Measurements from ENCODE around the gene KCNC2.

KCNC2 gene

GRCh38 chr12:75041472-75041871, 168.2 kb downstream of the KCNC2 start:
- DNase-seq (ENCODE audit: low read depth): no peak
- H3K4me3 ChIP-seq (ENCODE audit: control insufficient read depth, low read depth, low read length): no peak overlapping the region
- no peak for TF ChIP-seq CTCF (IDR thresholded peaks at IDR 0.05; ENCODE audit: control insufficient read depth, insufficient read depth, low read depth, low read length, missing control alignments)

- no peak for DNase-seq (ENCODE audit: low read depth)
- H3K4me3 ChIP-seq (ENCODE audit: control insufficient read depth, low read depth, low read length): no peak overlapping the region
Measured at GRCh38 chr12:75020068-75020557, 189.5 kb downstream of the KCNC2 start.

GRCh38 chr12:75011120-75011519, 198.5 kb downstream of the KCNC2 start:
- TF ChIP-seq CTCF (IDR thresholded peaks at IDR 0.05; ENCODE audit: control insufficient read depth, insufficient read depth, low read depth, low read length, missing control alignments): no peak
- H3K4me3 ChIP-seq (ENCODE audit: control insufficient read depth, low read depth, low read length): no peak overlapping the region
- DNase-seq (ENCODE audit: low read depth): no peak

More at GRCh38 chr12:75020068-75020557, 189.5 kb downstream of the KCNC2 start:
- TF ChIP-seq CTCF (IDR thresholded peaks at IDR 0.05; ENCODE audit: control insufficient read depth, insufficient read depth, low read depth, low read length, missing control alignments): no peak

GRCh38 chr12:75007133-75007532, 202.5 kb downstream of the KCNC2 start:
- no peak for DNase-seq (ENCODE audit: low read depth)
- H3K4me3 ChIP-seq (ENCODE audit: control insufficient read depth, low read depth, low read length): no peak overlapping the region
- no peak for TF ChIP-seq CTCF (IDR thresholded peaks at IDR 0.05; ENCODE audit: control insufficient read depth, insufficient read depth, low read depth, low read length, missing control alignments)

- no peak for TF ChIP-seq CTCF (IDR thresholded peaks at IDR 0.05; ENCODE audit: control insufficient read depth, insufficient read depth, low read depth, low read length, missing control alignments)
- no peak overlapping the region for H3K4me3 ChIP-seq (ENCODE audit: control insufficient read depth, low read depth, low read length)
- DNase-seq (ENCODE audit: low read depth): no peak
Measured at GRCh38 chr12:75000120-75000519, 209.5 kb downstream of the KCNC2 start.

GRCh38 chr12:74999474-74999873, 210.2 kb downstream of the KCNC2 start:
- no peak for TF ChIP-seq CTCF (IDR thresholded peaks at IDR 0.05; ENCODE audit: control insufficient read depth, insufficient read depth, low read depth, low read length, missing control alignments)
- no peak for DNase-seq (ENCODE audit: low read depth)
- no peak overlapping the region for H3K4me3 ChIP-seq (ENCODE audit: control insufficient read depth, low read depth, low read length)

Data from AG09309 (cell line).